ENCODE data around the gene USP22.
"Not testable (repeated sequence)": the region's sequence is repeated elsewhere in the genome, so short reads cannot be mapped to it uniquely, and the experiment has no call there.

USP22 gene

DNA sequence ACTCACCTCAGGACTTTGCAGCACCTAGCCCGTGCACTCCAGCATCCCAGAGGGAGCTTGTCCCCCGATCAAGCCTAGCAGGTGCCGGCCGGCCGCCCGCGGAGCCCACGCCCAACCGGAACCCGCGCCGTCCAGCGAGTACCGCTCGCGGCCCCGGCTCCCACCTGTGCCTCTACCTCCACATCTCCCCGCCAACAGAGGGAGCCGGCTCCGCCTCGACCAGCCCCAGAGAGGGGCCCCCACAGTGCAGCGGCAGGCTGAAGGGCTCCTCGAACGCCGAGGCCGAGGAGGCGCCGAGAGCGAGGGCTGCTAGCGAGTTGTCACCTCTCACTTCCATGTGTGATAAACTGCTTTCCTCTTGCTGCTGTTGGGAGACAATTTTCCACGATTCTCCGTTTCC is 42.9 kb upstream of the USP22 start:
- TF ChIP-seq, protein P1, sequence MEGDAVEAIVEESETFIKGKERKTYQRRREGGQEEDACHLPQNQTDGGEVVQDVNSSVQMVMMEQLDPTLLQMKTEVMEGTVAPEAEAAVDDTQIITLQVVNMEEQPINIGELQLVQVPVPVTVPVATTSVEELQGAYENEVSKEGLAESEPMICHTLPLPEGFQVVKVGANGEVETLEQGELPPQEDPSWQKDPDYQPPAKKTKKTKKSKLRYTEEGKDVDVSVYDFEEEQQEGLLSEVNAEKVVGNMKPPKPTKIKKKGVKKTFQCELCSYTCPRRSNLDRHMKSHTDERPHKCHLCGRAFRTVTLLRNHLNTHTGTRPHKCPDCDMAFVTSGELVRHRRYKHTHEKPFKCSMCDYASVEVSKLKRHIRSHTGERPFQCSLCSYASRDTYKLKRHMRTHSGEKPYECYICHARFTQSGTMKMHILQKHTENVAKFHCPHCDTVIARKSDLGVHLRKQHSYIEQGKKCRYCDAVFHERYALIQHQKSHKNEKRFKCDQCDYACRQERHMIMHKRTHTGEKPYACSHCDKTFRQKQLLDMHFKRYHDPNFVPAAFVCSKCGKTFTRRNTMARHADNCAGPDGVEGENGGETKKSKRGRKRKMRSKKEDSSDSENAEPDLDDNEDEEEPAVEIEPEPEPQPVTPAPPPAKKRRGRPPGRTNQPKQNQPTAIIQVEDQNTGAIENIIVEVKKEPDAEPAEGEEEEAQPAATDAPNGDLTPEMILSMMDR (IDR thresholded peaks at IDR 0.05; ENCODE audit: poor library complexity, severe bottlenecking) = no peak
- Histone ChIP-seq H3K36me3 (ENCODE audit: low read depth) (no peaks in the 10 kb centered on the region), H3K9me3 (ENCODE audit: severe bottlenecking) (no peaks in the 10 kb centered on the region), H3K4me3 (ENCODE audit: severe bottlenecking) (no peak overlapping the region), H3K4me1 (ENCODE audit: insufficient read depth, poor library complexity, severe bottlenecking) (no peaks in the 10 kb centered on the region), H3K27me3 (ENCODE audit: insufficient read depth, poor library complexity, severe bottlenecking) (no peaks in the 10 kb centered on the region), H3K27ac (ENCODE audit: poor library complexity, severe bottlenecking) (no peak overlapping the region)
- DNase-seq (ENCODE audit: low spot score) = no peak
- no peak for ATAC-seq (ENCODE audit: low read depth)

- not testable (repeated sequence) for H3K36me3 ChIP-seq (ENCODE audit: low read depth); H3K4me1 ChIP-seq (ENCODE audit: insufficient read depth, poor library complexity, severe bottlenecking); ATAC-seq (ENCODE audit: low read depth); H3K27me3 ChIP-seq (ENCODE audit: insufficient read depth, poor library complexity, severe bottlenecking); H3K9me3 ChIP-seq (ENCODE audit: severe bottlenecking); DNase-seq (ENCODE audit: low spot score); H3K4me3 ChIP-seq (ENCODE audit: severe bottlenecking); H3K27ac ChIP-seq (ENCODE audit: poor library complexity, severe bottlenecking)
These were observed 42.5 kb upstream of the USP22 start for GRCh38 chr17:21085280-21085679.

DNA sequence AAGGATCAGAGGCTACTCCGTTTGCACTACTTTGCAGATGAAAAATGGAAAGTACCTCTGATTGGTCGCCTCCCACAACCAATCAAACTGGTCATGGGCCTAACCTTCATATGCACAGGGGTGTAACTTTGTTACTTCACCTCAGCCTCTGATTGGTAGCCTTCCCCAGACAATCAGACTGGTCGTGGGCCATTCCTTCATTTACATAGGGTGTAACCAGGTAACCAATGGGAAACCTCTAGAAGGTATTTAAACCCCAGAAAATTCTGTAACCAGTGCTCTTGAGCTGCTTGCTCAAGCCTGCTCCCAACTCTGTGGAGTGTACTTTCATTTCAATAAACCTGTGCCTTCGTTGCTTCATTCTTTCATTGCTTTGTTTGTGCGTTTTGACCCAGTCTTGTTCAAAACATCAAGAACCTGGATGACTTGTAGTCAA is 39.2 kb upstream of the USP22 start:
- H3K9me3 ChIP-seq (ENCODE audit: severe bottlenecking) = no peaks in the 10 kb centered on the region
- ATAC-seq (ENCODE audit: low read depth) (peak; percentile 46; the same call in 1 of the 3 replicates), DNase-seq (ENCODE audit: low spot score) (no peak)
- TF ChIP-seq, protein P1 (IDR thresholded peaks at IDR 0.05; ENCODE audit: poor library complexity, severe bottlenecking) = no peak
- no peaks in the 10 kb centered on the region for H3K36me3 ChIP-seq (ENCODE audit: low read depth)
- no peaks in the 10 kb centered on the region for H3K27me3 ChIP-seq (ENCODE audit: insufficient read depth, poor library complexity, severe bottlenecking)
- H3K4me1 ChIP-seq (ENCODE audit: insufficient read depth, poor library complexity, severe bottlenecking) = no peaks in the 10 kb centered on the region
- H3K27ac ChIP-seq (ENCODE audit: poor library complexity, severe bottlenecking) = no peak overlapping the region
- H3K4me3 ChIP-seq (ENCODE audit: severe bottlenecking) = no peak overlapping the region

GRCh38 chr17:21079196-21079595 is 36.4 kb upstream of the USP22 start:
- H3K27me3 ChIP-seq (ENCODE audit: insufficient read depth, poor library complexity, severe bottlenecking) = no peaks in the 10 kb centered on the region
- no peak overlapping the region for H3K4me3 ChIP-seq (ENCODE audit: severe bottlenecking)
- TF ChIP-seq, protein P1 (IDR thresholded peaks at IDR 0.05; ENCODE audit: poor library complexity, severe bottlenecking) = no peak
- DNase-seq (ENCODE audit: low spot score) = no peak
- no peaks in the 10 kb centered on the region for H3K36me3 ChIP-seq (ENCODE audit: low read depth)
- ATAC-seq (ENCODE audit: low read depth) = no peak
- H3K27ac ChIP-seq (ENCODE audit: poor library complexity, severe bottlenecking) = no peak overlapping the region
- H3K4me1 ChIP-seq (ENCODE audit: insufficient read depth, poor library complexity, severe bottlenecking) = no peaks in the 10 kb centered on the region
- H3K9me3 ChIP-seq (ENCODE audit: severe bottlenecking) = no peaks in the 10 kb centered on the region

DNA sequence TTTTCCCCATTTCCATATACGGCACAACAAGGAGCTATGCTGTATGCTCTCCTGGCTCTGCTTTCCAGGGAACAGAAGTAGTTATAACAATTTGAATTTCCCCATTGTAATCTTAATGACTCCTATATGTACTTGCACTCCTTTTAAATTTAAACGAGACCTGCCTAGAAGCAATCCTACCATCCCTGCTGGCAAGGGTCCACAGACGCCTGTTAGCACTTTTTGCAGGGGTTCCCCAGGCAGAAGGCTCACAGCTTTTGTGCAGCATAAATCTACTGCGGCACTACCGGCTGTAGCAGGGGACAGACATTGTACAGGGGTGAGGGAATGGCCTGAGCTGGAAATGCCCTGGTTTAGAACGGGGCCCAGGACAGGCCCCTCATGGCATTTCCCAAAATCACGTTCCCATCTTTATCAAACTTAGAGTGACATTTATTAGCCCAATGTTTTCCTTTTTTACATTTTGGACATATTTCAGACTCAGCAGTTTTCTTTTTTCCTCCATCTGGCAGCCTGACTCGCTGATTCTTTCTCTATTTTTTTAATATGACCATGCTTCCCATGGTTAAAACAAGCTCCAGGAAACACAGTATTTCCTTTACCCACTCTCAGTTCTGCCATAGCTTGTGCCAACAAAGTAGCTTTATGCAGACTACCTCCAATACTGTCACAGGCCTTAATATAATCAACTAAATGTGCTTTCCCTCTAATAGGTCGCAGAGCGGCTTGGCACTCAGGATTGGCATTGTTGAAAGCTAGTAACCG is 35.4 kb upstream of the USP22 start:
- no peaks in the 10 kb centered on the region for H3K27me3 ChIP-seq (ENCODE audit: insufficient read depth, poor library complexity, severe bottlenecking)
- H3K27ac ChIP-seq (ENCODE audit: poor library complexity, severe bottlenecking) = no peak overlapping the region
- ATAC-seq (ENCODE audit: low read depth) = no peak
- no peak overlapping the region for H3K4me3 ChIP-seq (ENCODE audit: severe bottlenecking)
- no peaks in the 10 kb centered on the region for H3K4me1 ChIP-seq (ENCODE audit: insufficient read depth, poor library complexity, severe bottlenecking)
- H3K36me3 ChIP-seq (ENCODE audit: low read depth) = no peaks in the 10 kb centered on the region
- DNase-seq (ENCODE audit: low spot score) = no peak
- no peaks in the 10 kb centered on the region for H3K9me3 ChIP-seq (ENCODE audit: severe bottlenecking)
- TF ChIP-seq, protein P1 (IDR thresholded peaks at IDR 0.05; ENCODE audit: poor library complexity, severe bottlenecking) = no peak

Measured in RWPE2 (cell line).